Suprapubic skin (tissue), 4 donors: ENCODE results near the gene HMG20A. TPM values are rescaled to one million over a fixed set of nuclear protein-coding genes. Genes with fewer than 3 reads are reported as not detected.

ENCODE experiments used
- DNase-seq, 2 donors: peaks; one replicate each; pipeline ENCODE4 v3.0.0-alpha.2; 2019; ENCODE audit warnings: low spot score in 2 of 2
- H3K27ac ChIP-seq: fragments of 200-600 bp; sonication (generic); one replicate; pipeline ENCODE4 v1.5.1; 2019
- H3K27me3 ChIP-seq: fragments of 200-600 bp; sonication (generic); one replicate; pipeline ENCODE4 v1.5.1; 2019
- H3K36me3 ChIP-seq: fragments of 200-600 bp; sonication (generic); one replicate; pipeline ENCODE4 v1.5.1; 2019
- H3K4me1 ChIP-seq: fragments of 200-600 bp; sonication (generic); one replicate; pipeline ENCODE4 v1.5.1; 2019
- H3K4me3 ChIP-seq: fragments of 200-600 bp; sonication (generic); one replicate; pipeline ENCODE4 v1.5.1; 2019; ENCODE audit warnings: mild to moderate bottlenecking
- H3K9me3 ChIP-seq: fragments of 200-600 bp; sonication (generic); one replicate; pipeline ENCODE4 v1.5.1; 2019
- EP300 ChIP-seq: sonication (generic); formaldehyde crosslinking; IDR thresholded peaks from one replicate; pipeline ENCODE4 v1.6.1; 2017; ENCODE audit warnings: antibody characterized with exemption
- POLR2A ChIP-seq, 2 donors: fragments of 450-650 bp; IDR thresholded peaks; one replicate each; pipeline ENCODE4 v1.6.1; 2017; ENCODE audit warnings: antibody characterized with exemption in 2 of 2, mild to moderate bottlenecking in 2 of 2, moderate library complexity in 2 of 2
- POLR2AphosphoS5 ChIP-seq, 3 donors: sonication (generic); formaldehyde crosslinking; IDR thresholded peaks; one replicate each; pipeline ENCODE4 v1.6.1; 2017; ENCODE audit warnings: antibody characterized with exemption in 3 of 3
- WGBS: methylation state at CpG from one replicate; pipeline ENCODE4 v1.1.5; 2018; 5-methylcytosine and 5-hydroxymethylcytosine counted together
- total RNA-seq, 4 donors: library from RNA; depleted of rRNA; stranded (reverse); fragments of >200 nt; gene quantifications; one replicate each; pipeline ENCODE4 v1.1.0, GENCODE V29; 2016
- TF ChIP-seq, protein P1 (sequence below), 2 donors: fragments of 200-600 bp in 1 of 2; fragments of 450-650 bp in 1 of 2; sonication (generic) in 1 of 2; IDR thresholded peaks; one replicate each; pipeline ENCODE4 v1.5.1; 2016 to 2019; ENCODE audit warnings: antibody characterized with exemption in 2 of 2, mild to moderate bottlenecking in 1 of 2, moderate library complexity in 1 of 2

Gene HMG20A
- total RNA-seq, 4 donors from 2014 or later = 21.3 to 35.6 (median 23.5) TPM

DNA sequence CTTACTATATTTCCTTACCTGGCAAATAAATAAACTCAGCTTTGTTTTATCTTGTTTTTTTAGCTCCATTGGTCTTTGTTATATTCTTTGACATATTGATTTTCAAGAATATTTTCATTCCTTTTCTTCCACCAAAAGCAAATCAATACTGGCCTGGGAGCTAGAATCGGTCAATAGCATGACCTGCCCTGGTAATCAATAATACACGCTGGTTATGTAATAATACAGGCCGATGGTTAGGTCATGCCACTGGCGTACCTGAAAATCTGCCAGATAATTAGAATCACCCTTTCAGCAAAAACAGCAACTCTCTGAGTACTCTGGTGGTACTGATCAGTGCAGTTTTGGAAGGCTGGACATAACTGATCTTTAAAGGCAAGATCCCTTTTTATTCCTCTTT lies 40.7 kb upstream of the HMG20A start:
- no peak for TF ChIP-seq EP300
- TF ChIP-seq POLR2AphosphoS5 (IDR thresholded peaks at IDR 0.05) = no peak
- TF ChIP-seq, protein P1, sequence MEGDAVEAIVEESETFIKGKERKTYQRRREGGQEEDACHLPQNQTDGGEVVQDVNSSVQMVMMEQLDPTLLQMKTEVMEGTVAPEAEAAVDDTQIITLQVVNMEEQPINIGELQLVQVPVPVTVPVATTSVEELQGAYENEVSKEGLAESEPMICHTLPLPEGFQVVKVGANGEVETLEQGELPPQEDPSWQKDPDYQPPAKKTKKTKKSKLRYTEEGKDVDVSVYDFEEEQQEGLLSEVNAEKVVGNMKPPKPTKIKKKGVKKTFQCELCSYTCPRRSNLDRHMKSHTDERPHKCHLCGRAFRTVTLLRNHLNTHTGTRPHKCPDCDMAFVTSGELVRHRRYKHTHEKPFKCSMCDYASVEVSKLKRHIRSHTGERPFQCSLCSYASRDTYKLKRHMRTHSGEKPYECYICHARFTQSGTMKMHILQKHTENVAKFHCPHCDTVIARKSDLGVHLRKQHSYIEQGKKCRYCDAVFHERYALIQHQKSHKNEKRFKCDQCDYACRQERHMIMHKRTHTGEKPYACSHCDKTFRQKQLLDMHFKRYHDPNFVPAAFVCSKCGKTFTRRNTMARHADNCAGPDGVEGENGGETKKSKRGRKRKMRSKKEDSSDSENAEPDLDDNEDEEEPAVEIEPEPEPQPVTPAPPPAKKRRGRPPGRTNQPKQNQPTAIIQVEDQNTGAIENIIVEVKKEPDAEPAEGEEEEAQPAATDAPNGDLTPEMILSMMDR (IDR thresholded peaks at IDR 0.05) = no peak
- TF ChIP-seq POLR2A (IDR thresholded peaks at IDR 0.05) = no peak
- H3K4me3 ChIP-seq = no peak overlapping the region
- no peak overlapping the region for H3K27ac ChIP-seq
- DNase-seq = no peak
- peaks cover 10% of the 10 kb centered on the region for H3K4me1 ChIP-seq
- no peaks in the 10 kb centered on the region for H3K9me3 ChIP-seq
- H3K36me3 ChIP-seq = no peaks in the 10 kb centered on the region
- no peaks in the 10 kb centered on the region for H3K27me3 ChIP-seq
- 97% methylated on average over 4 of the region's 4 CpGs for WGBS

DNA sequence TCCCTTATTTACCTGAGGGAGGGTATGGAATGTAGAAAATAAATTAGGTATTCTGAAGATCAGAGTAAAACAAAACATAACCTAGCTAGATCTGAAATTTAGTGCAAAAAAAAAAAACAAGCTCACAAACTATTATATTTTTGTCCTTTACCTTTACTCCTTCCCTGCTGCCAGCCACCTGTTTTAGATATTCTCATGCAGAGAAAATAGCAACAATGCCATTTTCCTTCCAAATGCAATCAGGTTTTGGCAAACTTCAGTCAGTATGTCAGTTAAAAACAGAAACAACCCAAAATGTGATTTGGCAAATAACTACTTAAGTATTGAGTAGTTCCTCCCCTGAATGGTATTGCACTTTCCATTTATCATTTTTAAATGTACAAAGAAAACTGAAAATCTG lies 36.6 kb upstream of the HMG20A start:
- no peak for DNase-seq
- Histone ChIP-seq H3K4me3 (no peak overlapping the region), H3K27ac (no peak overlapping the region), H3K4me1 (peaks cover 15% of the 10 kb centered on the region), H3K9me3 (no peaks in the 10 kb centered on the region), H3K27me3 (no peaks in the 10 kb centered on the region), H3K36me3 (no peaks in the 10 kb centered on the region)
- TF ChIP-seq, protein P1 (IDR thresholded peaks at IDR 0.05) = no peak
- TF ChIP-seq EP300 (no peak), POLR2A (IDR thresholded peaks at IDR 0.05) (no peak), POLR2AphosphoS5 (IDR thresholded peaks at IDR 0.05) (no peak)

DNA sequence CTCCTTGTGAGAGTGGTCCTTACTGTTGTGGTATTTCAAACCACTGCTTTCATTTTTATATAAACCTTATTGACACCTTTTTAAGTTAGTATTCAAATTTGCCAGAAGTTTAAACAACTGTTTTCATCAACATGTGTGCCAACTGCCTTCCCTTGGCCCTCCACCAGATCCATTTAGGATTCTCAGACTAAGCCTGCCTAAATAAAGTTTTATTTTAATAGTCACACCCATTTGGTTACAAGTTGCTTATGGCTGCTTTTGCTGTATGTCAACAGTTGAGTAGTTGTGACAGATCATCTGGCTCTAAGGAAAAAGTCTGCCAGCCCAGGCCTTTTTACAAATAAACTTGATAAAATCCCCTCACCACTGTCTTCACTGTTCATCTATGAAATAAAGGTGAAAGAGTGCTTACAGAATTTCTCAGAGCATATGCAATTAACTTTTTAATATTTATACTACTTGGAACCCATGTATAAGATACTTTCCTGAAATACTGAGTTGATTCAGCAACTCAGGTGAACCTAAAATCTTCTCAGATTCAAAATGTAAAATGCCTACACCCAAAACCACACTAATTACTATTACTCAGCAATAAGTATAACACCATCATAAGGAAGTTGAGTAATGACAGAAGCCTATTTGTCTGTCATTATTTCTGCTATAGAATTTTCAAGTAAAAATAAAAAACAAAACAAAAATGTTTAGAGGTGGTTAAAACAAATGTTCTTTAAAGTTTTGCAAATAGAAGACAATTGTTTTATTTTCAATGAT lies 35.9 kb upstream of the HMG20A start:
- TF ChIP-seq POLR2A (IDR thresholded peaks at IDR 0.05) = no peak
- H3K27me3 ChIP-seq = no peaks in the 10 kb centered on the region
- peaks cover 15% of the 10 kb centered on the region for H3K4me1 ChIP-seq
- no peak overlapping the region for H3K27ac ChIP-seq
- no peak for DNase-seq
- H3K9me3 ChIP-seq = no peaks in the 10 kb centered on the region
- H3K4me3 ChIP-seq = no peak overlapping the region
- H3K36me3 ChIP-seq = no peaks in the 10 kb centered on the region

DNA sequence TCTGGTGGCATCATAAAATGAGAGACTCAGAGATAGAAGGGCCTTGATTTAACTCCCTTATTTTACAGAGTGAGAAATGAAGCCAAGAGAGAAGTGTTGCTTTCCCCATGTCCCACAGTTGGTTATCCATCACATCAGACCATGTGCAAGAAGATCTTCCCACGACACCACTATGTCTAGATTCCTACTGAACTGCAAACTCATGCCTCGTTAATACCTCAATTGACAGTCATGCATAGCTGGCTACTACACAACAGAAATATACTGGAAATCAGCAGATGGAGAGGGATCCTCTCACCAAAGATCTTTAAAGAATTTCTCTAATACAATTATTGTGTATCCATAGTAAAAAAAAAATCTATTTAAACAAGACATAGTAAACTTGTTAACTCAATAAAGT lies 34.1 kb upstream of the HMG20A start:
- Histone ChIP-seq H3K4me1 (peaks cover 25% of the 10 kb centered on the region), H3K27ac (no peak overlapping the region), H3K27me3 (no peaks in the 10 kb centered on the region), H3K9me3 (no peaks in the 10 kb centered on the region), H3K4me3 (no peak overlapping the region), H3K36me3 (no peaks in the 10 kb centered on the region)
- no peak for DNase-seq
- no peak for TF ChIP-seq POLR2AphosphoS5 (IDR thresholded peaks at IDR 0.05)
- TF ChIP-seq, protein P1 (IDR thresholded peaks at IDR 0.05) = no peak
- TF ChIP-seq EP300 = no peak
- TF ChIP-seq POLR2A (IDR thresholded peaks at IDR 0.05) = no peak
- 94% methylated on average over 2 of the region's 2 CpGs for WGBS

DNA sequence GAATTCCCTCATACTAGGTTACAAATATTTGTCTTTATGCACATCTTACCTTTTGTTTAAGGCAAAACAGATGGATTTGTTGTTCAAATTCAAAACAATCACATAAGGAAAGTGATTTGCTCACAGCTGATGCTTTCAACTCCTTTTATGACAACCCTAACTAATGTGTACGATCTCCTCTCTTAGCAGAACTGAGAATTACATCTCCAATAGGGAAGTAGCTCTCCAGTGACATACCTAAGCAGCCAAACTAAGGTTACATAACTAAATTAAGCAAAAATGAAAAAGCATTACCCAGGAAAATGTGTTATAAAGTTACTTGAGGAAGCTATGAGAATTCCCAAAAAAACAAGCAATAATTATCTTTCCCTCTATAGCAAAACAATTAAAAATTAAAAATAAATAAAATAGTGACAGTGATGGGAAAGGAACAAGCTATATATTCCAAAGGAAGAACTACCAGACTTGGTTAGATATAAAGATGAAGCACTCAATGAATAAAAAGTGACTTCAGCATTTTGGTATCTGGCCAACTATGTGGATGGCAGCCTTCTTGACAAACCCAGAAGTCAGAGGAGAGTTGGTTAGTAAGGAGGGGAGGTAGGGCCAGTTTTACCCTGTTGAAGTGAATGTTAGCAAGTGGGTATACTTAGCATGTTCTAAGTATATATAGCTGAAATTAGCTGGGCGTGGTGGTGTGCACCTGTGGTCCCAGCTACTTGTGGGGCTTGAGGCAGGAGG lies 33.2 kb upstream of the HMG20A start:
- TF ChIP-seq, protein P1 (IDR thresholded peaks at IDR 0.05) = no peak
- TF ChIP-seq EP300 (no peak), POLR2AphosphoS5 (IDR thresholded peaks at IDR 0.05) (no peak), POLR2A (IDR thresholded peaks at IDR 0.05) (no peak)
- DNase-seq = no peak
- H3K27me3 ChIP-seq = no peaks in the 10 kb centered on the region
- peaks cover 25% of the 10 kb centered on the region for H3K4me1 ChIP-seq
- no peaks in the 10 kb centered on the region for H3K36me3 ChIP-seq
- H3K9me3 ChIP-seq = no peaks in the 10 kb centered on the region
- H3K4me3 ChIP-seq = no peak overlapping the region
- no peak overlapping the region for H3K27ac ChIP-seq
- 82% methylated on average over 2 of the region's 2 CpGs for WGBS
